ENCODE data around the gene KCNIP4.

KCNIP4 gene

DNA sequence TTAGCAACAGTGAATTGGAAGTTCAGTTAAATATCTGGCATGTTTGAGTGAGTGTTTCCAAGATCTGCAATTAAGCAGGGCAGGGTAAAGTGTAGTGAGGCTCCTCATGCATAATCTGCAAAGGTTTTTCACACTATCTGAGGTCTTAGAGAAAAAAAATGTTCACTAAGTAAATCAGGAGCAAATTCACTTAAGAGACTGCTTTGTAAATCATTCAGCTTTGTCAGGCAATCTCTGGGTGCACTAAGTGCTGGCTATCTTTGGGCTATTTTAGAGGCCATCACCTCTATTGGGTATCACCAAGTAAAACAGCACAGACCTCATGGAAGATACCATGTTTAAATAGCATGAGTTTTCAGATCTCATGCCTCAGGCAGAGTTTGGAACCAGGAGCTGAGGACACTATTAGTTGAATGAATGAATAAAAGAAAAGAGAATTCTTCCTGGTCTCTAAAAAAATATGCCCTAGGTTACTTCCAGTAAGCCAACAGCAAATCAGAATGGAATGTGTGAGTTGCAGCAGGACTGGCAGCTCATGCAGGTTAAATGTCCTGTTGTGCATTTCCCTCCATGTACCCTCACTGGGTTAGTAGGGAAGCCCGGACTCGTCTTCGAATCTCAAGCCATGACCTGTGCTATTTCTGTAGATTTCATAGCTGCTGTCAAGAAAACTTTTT is 195.3 kb downstream of the KCNIP4 start:
- ChIA-PET POLR2A (ENCODE audit: low non-redundant PET) (no interaction called here), CTCF (interaction anchor here (0.6 to 1.2 kb wide), 2 partner anchors 15 to 737 kb away, joined by 4 read pairs; no protein-coding TSS in a partner anchor)
- DNase-seq (ENCODE audit: low spot score), result peak; percentile 3
- no peak overlapping the region for H3K27ac ChIP-seq
- TF ChIP-seq, protein P1, sequence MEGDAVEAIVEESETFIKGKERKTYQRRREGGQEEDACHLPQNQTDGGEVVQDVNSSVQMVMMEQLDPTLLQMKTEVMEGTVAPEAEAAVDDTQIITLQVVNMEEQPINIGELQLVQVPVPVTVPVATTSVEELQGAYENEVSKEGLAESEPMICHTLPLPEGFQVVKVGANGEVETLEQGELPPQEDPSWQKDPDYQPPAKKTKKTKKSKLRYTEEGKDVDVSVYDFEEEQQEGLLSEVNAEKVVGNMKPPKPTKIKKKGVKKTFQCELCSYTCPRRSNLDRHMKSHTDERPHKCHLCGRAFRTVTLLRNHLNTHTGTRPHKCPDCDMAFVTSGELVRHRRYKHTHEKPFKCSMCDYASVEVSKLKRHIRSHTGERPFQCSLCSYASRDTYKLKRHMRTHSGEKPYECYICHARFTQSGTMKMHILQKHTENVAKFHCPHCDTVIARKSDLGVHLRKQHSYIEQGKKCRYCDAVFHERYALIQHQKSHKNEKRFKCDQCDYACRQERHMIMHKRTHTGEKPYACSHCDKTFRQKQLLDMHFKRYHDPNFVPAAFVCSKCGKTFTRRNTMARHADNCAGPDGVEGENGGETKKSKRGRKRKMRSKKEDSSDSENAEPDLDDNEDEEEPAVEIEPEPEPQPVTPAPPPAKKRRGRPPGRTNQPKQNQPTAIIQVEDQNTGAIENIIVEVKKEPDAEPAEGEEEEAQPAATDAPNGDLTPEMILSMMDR (conservative IDR thresholded peaks at IDR 0.05; ENCODE audit: low read depth), result no peak

DNA sequence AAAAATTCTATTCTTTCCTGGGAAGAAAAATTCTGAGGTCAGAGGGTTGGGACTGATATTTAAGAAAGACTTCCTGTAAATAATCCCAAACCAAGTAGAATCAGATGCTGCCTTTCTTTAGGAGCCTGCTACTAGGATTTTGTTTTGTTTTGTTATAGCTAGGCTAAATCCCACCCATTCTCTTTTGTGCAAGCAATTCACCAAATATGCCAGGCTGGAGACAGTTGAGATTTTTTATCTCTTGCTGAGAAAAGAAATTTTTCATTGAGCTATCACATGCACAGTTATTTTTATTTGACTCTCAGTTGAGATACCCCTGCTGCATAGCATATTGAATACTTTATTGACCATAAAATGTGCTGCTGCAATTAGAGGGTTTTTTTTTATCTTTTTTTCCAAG is 196.0 kb downstream of the KCNIP4 start:
- POLR2A ChIA-PET (ENCODE audit: low non-redundant PET), result no interaction called here
- CTCF ChIA-PET, result interaction anchor here (0.6 to 1.2 kb wide), 2 partner anchors 15 to 736 kb away, joined by 4 read pairs; no protein-coding TSS in a partner anchor
- DNase-seq (ENCODE audit: low spot score), result no peak
- no peak overlapping the region for H3K27ac ChIP-seq
- TF ChIP-seq, protein P1 (conservative IDR thresholded peaks at IDR 0.05; ENCODE audit: low read depth), result no peak

DNA sequence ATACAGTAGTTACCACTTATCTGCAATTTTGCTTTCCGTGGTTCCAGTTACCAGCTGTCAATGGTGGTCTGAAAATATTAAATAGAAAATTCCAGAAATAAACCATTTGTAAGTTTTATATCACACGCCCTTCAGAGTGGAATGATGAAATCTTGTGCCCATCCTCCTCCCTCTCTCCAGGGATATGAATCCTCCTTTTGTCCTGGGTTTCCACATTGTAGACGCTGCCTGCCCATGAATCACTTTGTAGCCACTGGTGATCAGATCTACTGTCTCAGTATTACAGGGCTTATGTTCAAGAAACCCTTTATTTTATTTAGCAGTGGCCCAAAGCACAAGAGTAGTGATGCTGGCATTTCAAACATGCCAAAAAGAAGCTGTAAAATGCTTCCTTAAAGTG is 198.6 kb downstream of the KCNIP4 start:
- TF ChIP-seq, protein P1 (conservative IDR thresholded peaks at IDR 0.05; ENCODE audit: low read depth), result no peak
- H3K27ac ChIP-seq, result no peak overlapping the region
- POLR2A ChIA-PET (ENCODE audit: low non-redundant PET), result no interaction called here
- CTCF ChIA-PET, result interaction anchor here (0.5 kb wide), 1 partner anchor 626 kb away, joined by 3 read pairs; no protein-coding TSS in a partner anchor
- no peak for DNase-seq (ENCODE audit: low spot score)

DNA sequence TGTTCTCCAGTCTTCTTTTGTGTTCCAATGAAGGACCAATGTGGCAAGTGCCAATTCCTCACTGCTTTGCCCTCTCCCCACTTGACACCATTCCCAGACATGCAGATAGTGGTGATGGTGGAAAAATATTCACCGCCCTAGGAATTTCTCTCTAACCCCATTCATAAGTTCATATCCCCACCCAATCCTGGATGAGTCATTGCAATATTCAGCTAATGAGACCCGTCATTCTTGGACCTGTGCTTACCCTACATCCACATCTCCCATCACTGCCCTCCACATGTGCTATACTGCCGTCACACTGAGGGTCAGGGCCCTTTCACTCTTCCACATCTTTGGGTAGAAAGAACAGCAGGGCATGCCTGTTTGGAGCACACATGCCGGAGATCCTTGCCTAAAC is 199.2 kb downstream of the KCNIP4 start:
- DNase-seq (ENCODE audit: low spot score), result no peak
- H3K27ac ChIP-seq, result no peak overlapping the region
- TF ChIP-seq, protein P1 (conservative IDR thresholded peaks at IDR 0.05; ENCODE audit: low read depth), result no peak
- CTCF ChIA-PET, result no interaction called here
- POLR2A ChIA-PET (ENCODE audit: low non-redundant PET), result no interaction called here

DNA sequence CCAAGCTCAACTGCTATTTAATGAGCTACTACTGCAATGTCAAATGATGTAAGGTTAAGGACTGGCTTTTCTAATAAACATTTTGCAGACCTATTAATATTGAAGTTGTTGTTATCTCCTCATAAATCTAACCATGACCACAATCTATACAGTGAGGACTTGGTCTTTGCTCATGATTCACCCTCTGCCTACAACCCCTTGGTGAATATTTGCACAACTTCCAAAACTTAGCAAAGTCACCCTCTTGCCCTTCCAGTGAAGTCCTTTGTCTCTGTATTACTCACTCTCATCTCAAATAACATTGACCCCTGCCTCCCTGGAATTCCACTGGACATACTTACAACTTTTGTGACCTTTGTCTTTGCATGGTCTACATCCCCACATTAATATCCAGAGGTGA is 204.5 kb downstream of the KCNIP4 start:
- no peak overlapping the region for H3K27ac ChIP-seq
- no peak for DNase-seq (ENCODE audit: low spot score)
- TF ChIP-seq, protein P1 (conservative IDR thresholded peaks at IDR 0.05; ENCODE audit: low read depth), result no peak
- CTCF ChIA-PET, result no interaction called here
- POLR2A ChIA-PET (ENCODE audit: low non-redundant PET), result no interaction called here

DNA sequence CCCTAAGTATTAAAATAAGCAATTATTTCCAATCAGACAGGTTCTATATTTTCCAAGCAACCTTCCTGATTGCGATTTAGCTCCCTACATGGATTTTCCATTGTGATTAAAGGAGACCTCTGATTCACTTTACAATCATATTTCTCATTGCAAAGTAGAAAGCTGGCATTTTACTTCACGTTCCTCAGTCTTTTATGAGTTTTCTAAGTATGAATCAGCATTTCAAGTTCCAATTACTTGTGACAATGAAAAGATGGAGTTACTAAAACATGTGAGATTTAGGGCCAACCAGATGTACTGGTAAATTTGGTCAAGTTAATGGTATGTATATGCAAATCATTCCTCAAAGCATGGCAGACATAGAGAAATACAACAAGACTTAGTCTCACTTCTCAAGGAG is 206.2 kb downstream of the KCNIP4 start:
- H3K27ac ChIP-seq, result no peak overlapping the region
- no peak for DNase-seq (ENCODE audit: low spot score)
- ChIA-PET CTCF (no interaction called here), POLR2A (ENCODE audit: low non-redundant PET) (no interaction called here)
- TF ChIP-seq, protein P1 (conservative IDR thresholded peaks at IDR 0.05; ENCODE audit: low read depth), result no peak
